H9 (cell line): Measurements from ENCODE around the gene CEMIP2. TPM values are rescaled to one million over a fixed set of nuclear protein-coding genes. Genes with fewer than 3 reads are reported as not detected.

Source experiments
- DNase-seq: peaks from one replicate; pipeline ENCODE4 v3.0.0-alpha.2; 2017
- H2AFZ ChIP-seq: one replicate; pipeline ENCODE4 v1.6.1; 2013; ENCODE audit warnings: mild to moderate bottlenecking, low read length, control low read depth, moderate library complexity
- H2AK5ac ChIP-seq: 2 replicates; pipeline ENCODE4 v1.6.1; 2013; ENCODE audit warnings: low read length, control low read depth, mixed read lengths; ENCODE audit not compliant: insufficient read length
- H2BK120ac ChIP-seq: one replicate; pipeline ENCODE4 v1.6.1; 2013; ENCODE audit warnings: low read depth, mild to moderate bottlenecking, low read length, control low read depth, inconsistent platforms; ENCODE audit not compliant: poor library complexity, severe bottlenecking
- H2BK12ac ChIP-seq: 2 replicates; pipeline ENCODE4 v1.6.1; 2013; ENCODE audit warnings: low read length, control low read depth, mixed read lengths, low read depth; ENCODE audit not compliant: insufficient read length
- H2BK15ac ChIP-seq: 2 replicates; pipeline ENCODE4 v1.6.1; 2013; ENCODE audit warnings: low read depth, low read length, control low read depth
- H2BK20ac ChIP-seq: one replicate; pipeline ENCODE4 v1.6.1; 2013; ENCODE audit warnings: low read depth, mild to moderate bottlenecking, low read length, control low read depth, inconsistent platforms; ENCODE audit not compliant: poor library complexity, severe bottlenecking
- H2BK5ac ChIP-seq: 2 replicates; pipeline ENCODE4 v1.6.1; 2013; ENCODE audit warnings: low read length, control low read depth, mixed read lengths; ENCODE audit not compliant: insufficient read length
- H3K14ac ChIP-seq: 2 replicates; pipeline ENCODE4 v1.6.1; 2013; ENCODE audit warnings: low read length, control low read depth; ENCODE audit not compliant: insufficient read depth
- H3K18ac ChIP-seq: 2 replicates; pipeline ENCODE4 v1.6.1; 2013; ENCODE audit warnings: low read depth, mild to moderate bottlenecking, mixed read lengths, low read length, control low read depth; ENCODE audit not compliant: insufficient read length
- H3K23ac ChIP-seq: 2 replicates; pipeline ENCODE4 v1.6.1; 2013; ENCODE audit warnings: low read length, control low read depth, mixed read lengths, low read depth; ENCODE audit not compliant: insufficient read length
- H3K23me2 ChIP-seq: 2 replicates; pipeline ENCODE4 v1.6.1; 2013; ENCODE audit warnings: low read depth, mild to moderate bottlenecking, mixed read lengths, low read length, control low read depth; ENCODE audit not compliant: insufficient read length, poor library complexity, severe bottlenecking
- H3K27ac ChIP-seq: 2 replicates; pipeline ENCODE4 v1.5.1; 2013; ENCODE audit warnings: low read length, control low read depth, mixed read lengths, low read depth; ENCODE audit not compliant: insufficient read length
- H3K27me3 ChIP-seq: 2 replicates; pipeline ENCODE4 v1.6.1; 2013; ENCODE audit warnings: low read length, control low read depth, inconsistent platforms; ENCODE audit not compliant: insufficient read depth
- H3K4ac ChIP-seq: 2 replicates; pipeline ENCODE4 v1.6.1; 2013; ENCODE audit warnings: low read depth, mild to moderate bottlenecking, control low read depth, inconsistent platforms, low read length, moderate library complexity
- H3K4me1 ChIP-seq: 2 replicates; pipeline ENCODE4 v1.6.1; 2013; ENCODE audit warnings: low read length, control low read depth, inconsistent platforms; ENCODE audit not compliant: insufficient read depth
- H3K4me2 ChIP-seq: 2 replicates; pipeline ENCODE4 v1.6.1; 2013; ENCODE audit warnings: low read length, control low read depth, mixed read lengths; ENCODE audit not compliant: insufficient read length, insufficient read depth
- H3K56ac ChIP-seq: 2 replicates; pipeline ENCODE4 v1.6.1; 2013; ENCODE audit warnings: low read depth, mild to moderate bottlenecking, mixed read lengths, low read length, control low read depth; ENCODE audit not compliant: insufficient read length
- H3K79me1 ChIP-seq: 2 replicates; pipeline ENCODE4 v1.6.1; 2013; ENCODE audit warnings: low read depth, mild to moderate bottlenecking, moderate library complexity, low read length, control low read depth, inconsistent platforms; ENCODE audit not compliant: insufficient read depth, poor library complexity, severe bottlenecking
- H3K79me2 ChIP-seq: 2 replicates; pipeline ENCODE4 v1.6.1; 2013; ENCODE audit warnings: low read length, control low read depth, inconsistent platforms; ENCODE audit not compliant: insufficient read depth
- H3K9ac ChIP-seq: 2 replicates; pipeline ENCODE4 v1.6.1; 2013; ENCODE audit warnings: low read length, control low read depth, mixed read lengths; ENCODE audit not compliant: insufficient read length; ENCODE audit errors: extremely low read depth
- H3K9me3 ChIP-seq: one replicate; pipeline ENCODE4 v1.6.1; 2013; ENCODE audit warnings: low read depth, low read length, inconsistent platforms; ENCODE audit not compliant: control insufficient read depth
- H3T11ph ChIP-seq: one replicate; pipeline ENCODE4 v1.6.1; 2013; ENCODE audit warnings: mild to moderate bottlenecking, low read length, control low read depth, inconsistent platforms
- H4K20me1 ChIP-seq: one replicate; pipeline ENCODE4 v1.6.1; 2013; ENCODE audit not compliant: control insufficient read depth, insufficient read length, insufficient read depth
- H4K5ac ChIP-seq: 2 replicates; pipeline ENCODE4 v1.6.1; 2013; ENCODE audit warnings: low read depth, mild to moderate bottlenecking, mixed read lengths, low read length, control low read depth; ENCODE audit not compliant: insufficient read length
- H4K8ac ChIP-seq: replicated peaks from 2 replicates; pipeline ENCODE4 v1.6.1; 2013; ENCODE audit warnings: low read length, control low read depth, mixed read lengths, low read depth; ENCODE audit not compliant: insufficient read length
- H4K91ac ChIP-seq: 2 replicates; pipeline ENCODE4 v1.6.1; 2013; ENCODE audit warnings: low read depth, mild to moderate bottlenecking, moderate library complexity, mixed read lengths, low read length, control low read depth; ENCODE audit not compliant: insufficient read length
- H3K27ac Mint-ChIP-seq, 3 experiments: 2 replicates in 2 of 3; 3 replicates in 1 of 3; pipeline ENCODE4 v1.8.0; 2020 to 2021; ENCODE audit warnings: mixed read lengths in 3 of 3, mild to moderate bottlenecking in 1 of 3, moderate library complexity in 1 of 3
- H3K27me3 Mint-ChIP-seq: 2 replicates; pipeline ENCODE4 v1.8.0; 2021; ENCODE audit warnings: low read depth, mild to moderate bottlenecking, moderate library complexity, mixed read lengths
- H3K36me3 Mint-ChIP-seq, 3 experiments: 2 replicates in 2 of 3; 3 replicates in 1 of 3; pipeline ENCODE4 v1.8.0; 2020 to 2021; ENCODE audit warnings: low read depth in 3 of 3, mixed read lengths in 3 of 3; ENCODE audit not compliant: insufficient read depth in 1 of 3
- H3K4me1 Mint-ChIP-seq, 2 experiments: 2 replicates each; pipeline ENCODE4 v1.8.0; 2020; ENCODE audit warnings: mixed read lengths in 2 of 2
- H3K4me3 Mint-ChIP-seq, 2 experiments: 2 replicates in 1 of 2; 3 replicates in 1 of 2; pipeline ENCODE4 v1.8.0; 2020 to 2021; ENCODE audit warnings: mild to moderate bottlenecking in 2 of 2, mixed read lengths in 2 of 2, moderate library complexity in 1 of 2
- H3K9me3 Mint-ChIP-seq, 2 experiments: 2 replicates in 1 of 2; 3 replicates in 1 of 2; pipeline ENCODE4 v1.8.0; 2020; ENCODE audit warnings: mild to moderate bottlenecking in 2 of 2, mixed read lengths in 2 of 2, moderate library complexity in 1 of 2
- WGBS: extraction: QIAGEN DNeasy Blood & Tissue Kit; methylation state at CpG from one replicate; pipeline ENCODE4 v1.1.7; 2013; ENCODE audit warnings: missing lambda C conversion rate, low lambda C conversion rate, mixed read lengths; ENCODE audit not compliant: insufficient read length; ENCODE audit errors: extremely low coverage; 5-methylcytosine and 5-hydroxymethylcytosine counted together
- total RNA-seq: library from RNA; stranded (reverse); gene quantifications from 2 replicates; pipeline ENCODE4 v1.2.1, GENCODE V29; 2021
- TF ChIP-seq, protein P1 (sequence below): fragments of 200-600 bp; sonication (generic); conservative IDR thresholded peaks from 3 replicates; pipeline ENCODE4 v1.8.0; 2021; ENCODE audit warnings: antibody characterized with exemption, mild to moderate bottlenecking

Gene CEMIP2
- total RNA-seq, 1 experiment from 2014 or later, result 77.2 TPM

DNA sequence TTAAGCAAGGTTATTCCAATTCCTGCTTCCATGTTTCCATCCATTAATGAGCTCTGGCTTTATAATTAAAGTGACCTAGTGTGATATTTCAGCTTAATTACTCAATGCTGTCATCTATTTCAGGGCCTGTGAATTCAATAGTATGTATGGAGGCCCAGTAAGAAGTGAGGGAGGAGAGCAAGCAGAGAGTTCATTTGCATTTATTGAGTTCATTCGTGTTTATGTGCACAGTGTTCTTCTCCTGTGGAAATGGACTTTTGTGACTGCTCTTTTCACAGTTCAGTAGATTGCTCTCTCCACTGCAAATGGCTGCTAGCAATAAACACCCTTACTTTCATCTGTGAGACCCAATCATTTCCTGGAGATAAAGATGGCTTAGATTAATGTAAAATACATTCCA lies 130.9 kb downstream of the CEMIP2 start:
- H2BK15ac ChIP-seq, result no peak overlapping the region
- no peak overlapping the region for H3K9ac ChIP-seq
- Mint-ChIP-seq H3K27ac (no peak overlapping the region), H3K27me3 (no peaks in the 10 kb centered on the region; the same call in 1 of the 2 replicates), H3K9me3 (no peaks in the 10 kb centered on the region), H3K4me3 (no peak overlapping the region), H3K4me1 (peaks cover 0 to 9% of the 10 kb centered on the region in 2 experiments; a peak in 1 of 4 replicates), H3K36me3 (no peaks in the 10 kb centered on the region)
- H3K9me3 ChIP-seq, result no peaks in the 10 kb centered on the region
- H2BK12ac ChIP-seq, result no peak overlapping the region
- no peak overlapping the region for H2BK20ac ChIP-seq
- H3K14ac ChIP-seq, result no peak overlapping the region
- no peaks in the 10 kb centered on the region for H3K79me2 ChIP-seq
- H3K18ac ChIP-seq, result no peak overlapping the region
- H4K20me1 ChIP-seq, result no peaks in the 10 kb centered on the region
- no peaks in the 10 kb centered on the region for H3K4me1 ChIP-seq
- no peak overlapping the region for H2AK5ac ChIP-seq
- no peak overlapping the region for H3K56ac ChIP-seq
- no peak overlapping the region for H3K4ac ChIP-seq
- no peak overlapping the region for H4K91ac ChIP-seq
- H4K8ac ChIP-seq, result no peak overlapping the region
- no peaks in the 10 kb centered on the region; the same call in 1 of the 2 replicates for H3K27me3 ChIP-seq
- H4K5ac ChIP-seq, result no peak overlapping the region
- no peak overlapping the region for H3K23ac ChIP-seq
- H3K23me2 ChIP-seq, result no peaks in the 10 kb centered on the region
- no peak overlapping the region for H3T11ph ChIP-seq
- DNase-seq, result no peak
- TF ChIP-seq, protein P1, sequence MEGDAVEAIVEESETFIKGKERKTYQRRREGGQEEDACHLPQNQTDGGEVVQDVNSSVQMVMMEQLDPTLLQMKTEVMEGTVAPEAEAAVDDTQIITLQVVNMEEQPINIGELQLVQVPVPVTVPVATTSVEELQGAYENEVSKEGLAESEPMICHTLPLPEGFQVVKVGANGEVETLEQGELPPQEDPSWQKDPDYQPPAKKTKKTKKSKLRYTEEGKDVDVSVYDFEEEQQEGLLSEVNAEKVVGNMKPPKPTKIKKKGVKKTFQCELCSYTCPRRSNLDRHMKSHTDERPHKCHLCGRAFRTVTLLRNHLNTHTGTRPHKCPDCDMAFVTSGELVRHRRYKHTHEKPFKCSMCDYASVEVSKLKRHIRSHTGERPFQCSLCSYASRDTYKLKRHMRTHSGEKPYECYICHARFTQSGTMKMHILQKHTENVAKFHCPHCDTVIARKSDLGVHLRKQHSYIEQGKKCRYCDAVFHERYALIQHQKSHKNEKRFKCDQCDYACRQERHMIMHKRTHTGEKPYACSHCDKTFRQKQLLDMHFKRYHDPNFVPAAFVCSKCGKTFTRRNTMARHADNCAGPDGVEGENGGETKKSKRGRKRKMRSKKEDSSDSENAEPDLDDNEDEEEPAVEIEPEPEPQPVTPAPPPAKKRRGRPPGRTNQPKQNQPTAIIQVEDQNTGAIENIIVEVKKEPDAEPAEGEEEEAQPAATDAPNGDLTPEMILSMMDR, result no peak
- H2AFZ ChIP-seq, result no peak overlapping the region
- H2BK5ac ChIP-seq, result no peak overlapping the region
- no CpG with 5 or more reads among the region's 1 CpG for WGBS
- no peak overlapping the region for H3K4me2 ChIP-seq
- H2BK120ac ChIP-seq, result no peak overlapping the region
- H3K79me1 ChIP-seq, result no peaks in the 10 kb centered on the region
- no peak overlapping the region for H3K27ac ChIP-seq
